GM12892 (cell line): ENCODE results near the gene KIF7. TPM values are rescaled to one million over a fixed set of nuclear protein-coding genes. Genes with fewer than 3 reads are reported as not detected.
"Not testable (repeated sequence)": the region's sequence is repeated elsewhere in the genome, so short reads cannot be mapped to it uniquely, and the experiment has no call there.

Experiments used
- DNase-seq: peaks from one replicate; pipeline ENCODE4 v3.0.0; 2011; ENCODE audit not compliant: insufficient read length
- FAIRE-seq: peaks from 2 replicates; lab custom pipeline; 2011; peaks lifted over from hg19 to GRCh38; lab: Jason Lieb, UNC
- POLR2A ChIP-seq: IDR thresholded peaks from 2 replicates; pipeline ENCODE4 v1.6.1; 2011; ENCODE audit warnings: low read depth, low read length, control low read depth
- POLR2AphosphoS5 ChIP-seq: IDR thresholded peaks from 2 replicates; pipeline ENCODE4 v1.6.1; 2011; ENCODE audit warnings: low read depth, low read length, control low read depth
- TAF1 ChIP-seq: IDR thresholded peaks from 2 replicates; pipeline ENCODE4 v1.6.1; 2011; ENCODE audit warnings: low read depth, mild to moderate bottlenecking, control low read depth, low read length, borderline replicate concordance
- polyA plus RNA-seq: library from polyadenylated mRNA; unstranded; fragments of >200 nt; gene quantifications from one replicate; pipeline ENCODE4 v1.2.1, GENCODE V29; 2012; ENCODE audit warnings: missing spikeins, inconsistent platforms; ENCODE audit not compliant: missing spikeins

The KIF7 gene, protein sequence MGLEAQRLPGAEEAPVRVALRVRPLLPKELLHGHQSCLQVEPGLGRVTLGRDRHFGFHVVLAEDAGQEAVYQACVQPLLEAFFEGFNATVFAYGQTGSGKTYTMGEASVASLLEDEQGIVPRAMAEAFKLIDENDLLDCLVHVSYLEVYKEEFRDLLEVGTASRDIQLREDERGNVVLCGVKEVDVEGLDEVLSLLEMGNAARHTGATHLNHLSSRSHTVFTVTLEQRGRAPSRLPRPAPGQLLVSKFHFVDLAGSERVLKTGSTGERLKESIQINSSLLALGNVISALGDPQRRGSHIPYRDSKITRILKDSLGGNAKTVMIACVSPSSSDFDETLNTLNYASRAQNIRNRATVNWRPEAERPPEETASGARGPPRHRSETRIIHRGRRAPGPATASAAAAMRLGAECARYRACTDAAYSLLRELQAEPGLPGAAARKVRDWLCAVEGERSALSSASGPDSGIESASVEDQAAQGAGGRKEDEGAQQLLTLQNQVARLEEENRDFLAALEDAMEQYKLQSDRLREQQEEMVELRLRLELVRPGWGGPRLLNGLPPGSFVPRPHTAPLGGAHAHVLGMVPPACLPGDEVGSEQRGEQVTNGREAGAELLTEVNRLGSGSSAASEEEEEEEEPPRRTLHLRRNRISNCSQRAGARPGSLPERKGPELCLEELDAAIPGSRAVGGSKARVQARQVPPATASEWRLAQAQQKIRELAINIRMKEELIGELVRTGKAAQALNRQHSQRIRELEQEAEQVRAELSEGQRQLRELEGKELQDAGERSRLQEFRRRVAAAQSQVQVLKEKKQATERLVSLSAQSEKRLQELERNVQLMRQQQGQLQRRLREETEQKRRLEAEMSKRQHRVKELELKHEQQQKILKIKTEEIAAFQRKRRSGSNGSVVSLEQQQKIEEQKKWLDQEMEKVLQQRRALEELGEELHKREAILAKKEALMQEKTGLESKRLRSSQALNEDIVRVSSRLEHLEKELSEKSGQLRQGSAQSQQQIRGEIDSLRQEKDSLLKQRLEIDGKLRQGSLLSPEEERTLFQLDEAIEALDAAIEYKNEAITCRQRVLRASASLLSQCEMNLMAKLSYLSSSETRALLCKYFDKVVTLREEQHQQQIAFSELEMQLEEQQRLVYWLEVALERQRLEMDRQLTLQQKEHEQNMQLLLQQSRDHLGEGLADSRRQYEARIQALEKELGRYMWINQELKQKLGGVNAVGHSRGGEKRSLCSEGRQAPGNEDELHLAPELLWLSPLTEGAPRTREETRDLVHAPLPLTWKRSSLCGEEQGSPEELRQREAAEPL (N-terminal part only)
- 0.08 TPM for polyA plus RNA-seq

DNA sequence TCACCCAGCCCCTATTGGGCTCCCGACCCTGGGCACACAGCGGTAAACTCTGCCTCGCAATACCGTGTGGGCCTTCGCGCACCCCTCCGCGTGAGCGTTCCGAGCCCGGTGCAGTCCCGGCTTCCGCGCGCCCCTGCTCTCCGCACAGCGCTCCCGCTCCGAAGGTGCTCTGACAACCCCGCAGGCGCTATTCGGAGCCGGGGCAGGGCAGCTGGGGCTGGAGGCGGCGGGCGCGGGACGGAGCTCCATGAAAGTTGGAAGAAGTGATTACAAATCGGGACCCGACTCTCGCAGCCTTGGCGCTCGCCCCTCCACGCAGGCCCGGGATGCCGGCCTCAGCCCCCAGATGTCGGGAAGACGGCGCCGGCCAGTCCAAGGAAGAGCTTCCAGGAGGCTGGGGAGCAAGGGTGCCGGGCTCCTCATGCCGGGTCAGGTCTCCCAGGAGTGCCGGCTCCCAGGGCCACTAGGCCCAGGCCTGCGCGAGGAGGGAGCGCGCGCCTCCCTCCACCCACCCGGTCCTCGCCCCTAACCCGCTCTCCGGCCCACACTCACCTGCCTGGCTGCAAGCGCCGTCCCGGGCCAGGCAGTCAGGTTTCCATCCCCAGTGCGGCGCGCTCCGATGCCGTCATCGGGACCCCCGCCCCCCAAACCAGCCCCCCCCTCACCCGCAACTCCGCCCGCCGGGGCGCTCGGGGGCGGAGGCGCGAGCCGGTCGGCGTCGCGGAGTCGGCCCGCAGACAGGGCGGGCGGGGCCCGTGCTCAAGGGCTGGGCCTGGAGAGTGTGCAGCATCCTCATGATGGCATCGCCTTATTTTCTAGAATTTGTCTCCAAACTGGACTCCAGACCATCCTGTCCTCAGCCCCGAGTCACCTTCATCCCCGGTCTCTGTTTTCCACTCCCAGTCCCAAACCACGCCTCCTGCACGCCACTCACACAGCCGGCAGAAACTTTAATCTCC, at the start of gene KIF7:
TSS of gene KIF7 (minus strand) at position 621 of the 959 bp plus-strand sequence. CDS start 2,537 bp downstream, outside the sequence.
- FAIRE-seq = no peak
- TF ChIP-seq POLR2AphosphoS5 (no peak), POLR2A (no peak), TAF1 (no peak)

DNA sequence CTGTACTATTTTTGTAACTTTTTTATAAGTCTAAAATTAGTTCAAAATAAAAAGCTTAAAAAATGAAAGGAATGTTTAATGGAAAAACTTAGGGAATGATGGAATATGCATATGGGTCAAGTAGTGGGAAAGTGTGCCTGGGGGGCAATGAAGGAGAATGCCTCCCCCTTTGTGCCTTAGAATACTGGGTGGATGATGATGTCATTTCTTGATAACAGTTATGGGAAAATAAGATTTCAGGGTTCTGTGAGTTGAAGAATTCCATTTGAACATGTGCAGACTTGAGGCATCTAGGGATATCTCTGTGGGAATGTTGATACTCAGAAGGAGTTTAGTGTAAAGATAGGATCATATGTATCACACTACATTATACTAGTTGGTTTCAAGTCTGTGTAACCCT, 49.1 kb upstream of the KIF7 start:
- FAIRE-seq (no peak), DNase-seq (no peak)
- no peak for TF ChIP-seq TAF1
- no peak for TF ChIP-seq POLR2A
- TF ChIP-seq POLR2AphosphoS5 = no peak

More for the DNA sequence above, at the start of gene KIF7:
- DNase-seq = no peak

DNA sequence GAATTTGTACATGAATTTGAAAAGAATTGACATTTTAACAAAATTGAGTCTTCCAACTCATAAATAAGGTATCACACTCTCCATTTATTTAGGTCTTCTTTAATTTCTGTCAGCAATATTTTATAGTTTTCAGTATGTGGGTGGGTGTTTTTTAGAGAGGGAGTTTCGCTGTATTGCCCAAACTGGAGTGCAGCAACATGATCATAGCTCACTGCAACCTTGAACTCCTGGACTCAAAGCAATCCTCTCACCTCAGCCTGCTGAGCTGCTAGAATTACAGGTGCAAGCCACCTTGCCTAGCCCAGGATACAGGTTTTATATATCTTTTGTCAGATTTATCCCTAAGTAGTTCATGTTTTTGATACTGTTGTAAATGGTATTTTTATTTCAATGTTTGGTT, 39.9 kb upstream of the KIF7 start:
- no peak for FAIRE-seq
- no peak for DNase-seq
- TF ChIP-seq TAF1 (no peak), POLR2A (no peak), POLR2AphosphoS5 (no peak)

DNA sequence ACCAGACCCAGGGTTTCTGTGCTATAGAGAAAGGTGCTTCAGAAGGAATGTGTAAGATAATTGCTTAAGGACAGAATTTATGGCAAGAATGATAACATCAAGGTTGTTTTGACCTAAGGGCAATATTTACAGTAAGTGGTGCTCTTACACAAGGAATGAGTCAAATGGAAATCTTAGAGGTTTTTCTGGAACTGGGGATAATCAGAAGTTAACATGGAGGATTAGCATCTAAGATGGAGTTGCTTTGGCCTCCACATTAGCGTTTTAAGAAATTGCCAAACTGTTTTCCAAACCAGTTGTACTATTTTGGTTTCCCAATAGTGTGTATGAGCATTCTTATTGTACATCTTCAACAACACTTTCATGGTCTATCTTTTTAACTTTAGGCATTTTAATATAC, 38.4 kb upstream of the KIF7 start:
- TF ChIP-seq TAF1 (no peak), POLR2AphosphoS5 (no peak), POLR2A (no peak)
- no peak for DNase-seq
- FAIRE-seq = no peak

DNA sequence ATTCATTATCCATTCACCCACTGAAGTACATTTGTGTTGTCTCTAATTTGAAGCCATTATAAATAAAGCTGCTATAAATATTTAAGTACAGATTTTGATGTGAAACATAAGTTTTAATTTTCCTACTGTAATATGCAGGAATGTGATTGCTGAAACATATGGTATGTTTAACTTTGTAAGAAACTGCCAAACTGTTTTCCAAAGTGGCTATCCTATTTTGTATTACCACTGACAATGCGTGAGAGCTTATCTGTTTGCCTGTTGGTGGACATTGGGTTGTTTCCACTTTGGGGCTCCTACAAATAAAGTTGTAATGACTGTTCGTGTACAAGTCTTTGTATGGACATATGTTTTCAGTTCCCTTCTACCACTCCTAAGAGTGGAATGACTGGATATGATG, 37.8 kb upstream of the KIF7 start:
- no peak for FAIRE-seq
- DNase-seq = no peak
- TF ChIP-seq TAF1 (no peak), POLR2AphosphoS5 (no peak), POLR2A (no peak)

DNA sequence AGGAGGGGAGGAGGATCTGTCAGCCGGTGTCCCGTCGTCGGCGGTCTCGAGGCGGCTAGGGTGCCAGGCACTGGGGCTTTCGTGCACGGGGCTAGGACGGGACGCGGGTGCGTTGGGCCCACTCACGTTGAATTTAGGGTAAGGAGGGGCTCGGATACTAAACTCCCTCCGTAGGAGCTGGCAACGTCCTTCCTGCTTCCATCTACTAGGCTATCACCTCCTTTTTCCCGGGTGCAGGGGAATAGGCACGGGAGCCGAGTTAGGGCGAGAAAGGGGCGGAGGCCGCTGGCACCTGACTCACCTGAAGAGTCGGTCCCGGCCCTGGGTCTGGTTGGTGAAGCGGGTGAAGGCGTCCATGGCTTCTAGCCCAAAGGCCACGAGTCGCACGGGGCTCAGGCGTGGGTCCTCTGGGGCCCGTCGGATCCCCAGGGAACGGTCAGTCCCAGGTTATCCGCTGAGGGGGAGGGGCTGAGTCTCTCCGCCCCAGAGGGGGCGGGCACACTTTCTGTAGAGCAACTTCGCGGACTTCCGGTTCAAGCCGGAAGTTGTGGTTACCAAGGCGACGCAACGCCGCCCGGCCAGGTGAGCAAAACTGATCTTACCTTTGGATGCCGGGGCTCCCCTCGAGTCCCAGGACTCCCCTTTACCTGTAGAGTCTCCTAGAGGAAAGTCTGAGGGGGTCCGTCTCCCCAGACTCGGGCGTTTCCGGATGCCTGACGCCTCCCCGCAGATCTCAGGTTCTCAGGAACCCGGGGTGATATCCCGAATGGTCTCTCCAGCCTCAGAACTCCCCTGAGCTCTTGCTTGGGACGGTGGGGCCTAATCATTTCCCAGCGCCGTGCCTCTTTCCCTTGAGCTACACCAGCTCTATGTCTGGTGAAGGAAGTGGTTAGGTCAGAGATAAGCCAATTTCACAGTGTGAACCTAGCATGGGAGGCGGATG, 35.3 kb upstream of the KIF7 start, which contains the start of the genes PEX11A and WDR93:
TSS of gene PEX11A (minus strand) at position 479 of the 943 bp plus-strand sequence. CDS start at position 357, 122 bp downstream.
TSS of gene WDR93 (plus strand) at position 536 of the 943 bp plus-strand sequence. CDS start 10,936 bp downstream, outside the sequence.
- TF ChIP-seq POLR2A (no peak), TAF1 (no peak), POLR2AphosphoS5 (no peak)
- DNase-seq (peak; percentile 73), FAIRE-seq (peak; percentile 86)

DNA sequence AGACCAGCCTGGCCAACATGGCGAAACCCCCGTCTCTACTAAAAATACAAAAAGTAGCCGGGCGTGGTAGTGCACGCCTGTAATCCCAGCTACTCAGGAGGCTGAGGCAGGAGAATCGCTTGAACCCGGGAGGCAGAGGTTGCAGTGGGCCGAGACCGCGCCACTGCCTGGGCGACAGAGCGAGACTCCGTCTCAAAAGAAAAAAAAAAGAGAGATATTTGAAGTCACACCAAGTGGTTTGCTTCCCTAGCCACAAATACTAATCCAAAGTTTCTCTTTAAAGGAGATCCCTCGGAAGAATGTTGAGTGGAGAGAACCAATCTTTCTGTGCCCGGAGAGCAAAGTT, 34.6 kb upstream of the KIF7 start:
- not testable (repeated sequence) for FAIRE-seq, DNase-seq

DNA sequence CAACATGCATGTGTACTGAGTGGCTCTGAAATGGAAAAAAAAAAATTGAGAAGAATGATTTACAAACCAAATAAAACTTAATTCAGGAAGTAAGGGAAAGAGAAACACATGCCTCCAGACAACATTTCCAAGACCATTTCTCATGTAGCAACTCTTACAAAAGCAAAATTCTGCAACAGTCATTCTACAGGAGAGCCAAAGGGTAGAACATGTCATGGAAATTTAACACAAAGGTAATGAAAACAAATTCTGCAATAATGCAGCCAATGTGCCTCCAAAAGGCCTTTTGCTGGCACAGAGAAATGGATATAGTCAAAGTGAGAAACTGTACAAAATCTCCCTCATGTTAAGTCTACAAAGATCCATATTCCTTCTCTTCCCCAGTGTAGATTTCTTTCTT, 31.3 kb upstream of the KIF7 start:
- FAIRE-seq (no peak), DNase-seq (no peak)
- no peak for TF ChIP-seq POLR2AphosphoS5
- TF ChIP-seq TAF1 = no peak
- TF ChIP-seq POLR2A = no peak

DNA sequence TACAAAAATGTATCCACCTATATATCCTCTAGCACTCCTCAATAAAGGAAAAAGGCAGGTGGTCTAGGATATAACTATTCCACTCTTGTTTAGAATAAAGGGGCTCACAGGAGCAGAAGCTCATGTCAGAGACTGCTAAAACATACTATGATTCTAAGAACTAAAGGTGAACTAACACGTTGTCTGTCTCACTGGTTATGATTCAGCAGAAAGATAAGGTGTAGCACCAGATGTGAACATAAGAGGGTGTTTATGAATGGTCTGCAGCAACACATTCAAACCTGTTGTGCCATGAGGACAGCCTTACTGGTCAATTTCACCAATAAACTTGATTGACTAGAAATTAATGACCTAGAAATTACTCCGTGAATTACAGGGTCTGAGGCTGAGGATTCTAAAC, 30.7 kb upstream of the KIF7 start:
- FAIRE-seq (peak; percentile 57), DNase-seq (no peak)
- no peak for TF ChIP-seq POLR2AphosphoS5
- no peak for TF ChIP-seq POLR2A
- TF ChIP-seq TAF1 = no peak
